ENCODE data around the gene FBXW4. TPM values are rescaled to one million over a fixed set of nuclear protein-coding genes. Genes with fewer than 3 reads are reported as not detected.

Gene FBXW4
- total and polyA plus RNA-seq, 2 experiments from 2014 or later, result 15.5 to 32.7 TPM

DNA sequence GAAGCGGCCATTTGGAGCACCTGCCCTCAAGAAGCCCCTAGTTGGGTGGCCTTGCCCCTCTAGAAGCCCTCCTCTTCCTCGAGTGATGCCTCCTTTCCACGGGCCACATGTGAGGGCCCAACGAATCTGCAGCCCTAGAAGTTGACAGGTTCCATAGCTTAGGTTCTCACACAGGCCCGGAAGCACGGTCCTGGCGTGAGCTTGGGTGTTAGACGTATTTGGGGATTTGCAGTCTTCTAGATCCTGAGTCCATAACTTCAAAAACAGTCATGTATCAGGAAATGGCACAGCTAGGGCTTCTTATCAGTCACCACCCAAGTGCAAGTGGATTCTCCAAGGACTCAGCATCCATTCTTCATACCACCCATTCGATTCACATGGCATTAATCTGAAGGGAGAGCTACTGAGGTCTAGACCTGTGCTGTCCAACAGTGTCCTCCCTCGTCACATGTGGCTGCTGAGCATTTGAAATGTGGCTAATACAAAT, 477 bp upstream of the FBXW4 start:
- H3K79me2 ChIP-seq, result peaks cover 50% of the 10 kb centered on the region
- peaks cover 15% of the 10 kb centered on the region for H4K20me1 ChIP-seq (ENCODE audit: insufficient read depth, poor library complexity, severe bottlenecking)
- TF ChIP-seq CTCF (IDR thresholded peaks at IDR 0.05; ENCODE audit: poor library complexity) (no peak), EZH2 (IDR thresholded peaks at IDR 0.05; ENCODE audit: borderline replicate concordance) (no peak), EZH2phosphoT487 (IDR thresholded peaks at IDR 0.05; ENCODE audit: low read depth, severe bottlenecking, unreplicated experiment) (no peak)
- H3K4me2 ChIP-seq, result peak overlapping the region; percentile 83
- H3K27ac ChIP-seq, result peak overlapping the region; percentile 100
- no peaks in the 10 kb centered on the region for H3K27me3 ChIP-seq
- H3K9me2 ChIP-seq (replicated peaks; ENCODE audit: insufficient read depth), result no peaks in the 10 kb centered on the region
- H3K9me3 ChIP-seq (ENCODE audit: low read depth), result no peaks in the 10 kb centered on the region
- peak overlapping the region; percentile 69 for H2AFZ ChIP-seq
- H3K4me3 ChIP-seq, result peak overlapping the region; percentile 98
- DNase-seq (ENCODE audit: low spot score), result no peak
- peaks cover 27% of the 10 kb centered on the region for H3K4me1 ChIP-seq (ENCODE audit: insufficient read depth)
- WGBS (ENCODE audit: low lambda C conversion rate, missing lambda C conversion rate), result 83% methylated on average over 10 of the region's 10 CpGs
- no peaks in the 10 kb centered on the region for H3K36me3 ChIP-seq (replicated peaks; ENCODE audit: insufficient read depth, low read depth)

DNA sequence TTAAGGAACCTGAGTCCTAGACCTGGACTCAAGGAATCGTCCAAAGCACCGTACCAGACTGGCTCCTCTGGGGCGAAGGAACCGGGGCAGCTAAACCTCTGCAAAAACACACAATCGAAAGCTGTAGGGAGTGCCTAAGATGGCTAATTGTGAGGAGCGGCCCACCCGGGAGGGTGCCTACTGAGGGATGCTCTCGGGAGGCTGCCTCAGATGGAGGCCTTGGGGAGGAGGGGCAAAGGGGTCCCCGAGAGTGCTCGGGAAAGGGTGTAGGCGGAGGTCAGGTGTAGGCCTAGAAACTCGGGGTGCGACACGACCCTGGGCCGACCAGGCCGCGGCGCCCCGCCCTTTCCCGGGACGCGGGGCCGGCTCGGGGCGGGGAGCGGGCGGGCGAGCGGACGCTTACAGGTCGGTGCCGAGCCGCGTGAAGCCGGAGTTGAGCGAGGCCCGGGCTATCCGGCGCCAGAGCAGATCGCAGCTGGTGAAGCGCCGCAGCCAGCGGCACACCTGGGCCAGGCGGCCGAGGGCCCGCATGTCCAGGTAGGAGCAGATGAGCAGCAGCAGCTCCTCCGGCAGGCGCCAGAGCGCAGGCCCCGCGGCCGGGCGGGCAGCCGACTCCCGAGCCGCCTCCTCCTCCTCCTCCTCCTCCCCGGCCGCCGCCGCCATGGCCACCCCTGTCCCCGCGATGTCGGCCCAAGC, 844 bp downstream of the FBXW4 start:
- WGBS (ENCODE audit: low lambda C conversion rate, missing lambda C conversion rate), result under 1% methylated on average over 19 of the region's 63 CpGs
- H3K9me2 ChIP-seq (replicated peaks; ENCODE audit: insufficient read depth), result no peaks in the 10 kb centered on the region
- H3K36me3 ChIP-seq (replicated peaks; ENCODE audit: insufficient read depth, low read depth), result no peaks in the 10 kb centered on the region
- H3K4me1 ChIP-seq (ENCODE audit: insufficient read depth), result peaks cover 37% of the 10 kb centered on the region
- H4K20me1 ChIP-seq (ENCODE audit: insufficient read depth, poor library complexity, severe bottlenecking), result peaks cover 22% of the 10 kb centered on the region
- peak overlapping the region; percentile 83 for H3K4me2 ChIP-seq
- H3K4me3 ChIP-seq, result peak overlapping the region; percentile 98
- peak; percentile 81 for DNase-seq (ENCODE audit: low spot score)
- peaks cover 63% of the 10 kb centered on the region for H3K79me2 ChIP-seq
- H2AFZ ChIP-seq, result peak overlapping the region; percentile 69
- H3K27ac ChIP-seq, result peak overlapping the region; percentile 100
- no peak for TF ChIP-seq EZH2 (IDR thresholded peaks at IDR 0.05; ENCODE audit: borderline replicate concordance)
- no peak for TF ChIP-seq CTCF (IDR thresholded peaks at IDR 0.05; ENCODE audit: poor library complexity)
- TF ChIP-seq EZH2phosphoT487 (IDR thresholded peaks at IDR 0.05; ENCODE audit: low read depth, severe bottlenecking, unreplicated experiment), result no peak
- no peaks in the 10 kb centered on the region for H3K9me3 ChIP-seq (ENCODE audit: low read depth)
- H3K27me3 ChIP-seq, result no peaks in the 10 kb centered on the region

GRCh38 chr10:101693651-101693977, 1.4 kb downstream of the FBXW4 start:
- 4% methylated on average over 4 of the region's 4 CpGs for WGBS (ENCODE audit: low lambda C conversion rate, missing lambda C conversion rate)
- Histone ChIP-seq H3K27me3 (no peaks in the 10 kb centered on the region), H3K27ac (peak overlapping the region; percentile 100), H3K36me3 (replicated peaks; ENCODE audit: insufficient read depth, low read depth) (no peaks in the 10 kb centered on the region), H3K4me3 (peak overlapping the region; percentile 98), H3K9me3 (ENCODE audit: low read depth) (no peaks in the 10 kb centered on the region), H4K20me1 (ENCODE audit: insufficient read depth, poor library complexity, severe bottlenecking) (peaks cover 25% of the 10 kb centered on the region), H3K4me1 (ENCODE audit: insufficient read depth) (peaks cover 39% of the 10 kb centered on the region), H3K79me2 (peaks cover 68% of the 10 kb centered on the region), H2AFZ (peak overlapping the region; percentile 69), H3K9me2 (replicated peaks; ENCODE audit: insufficient read depth) (no peaks in the 10 kb centered on the region), H3K4me2 (peak overlapping the region; percentile 83)
- no peak for TF ChIP-seq CTCF (IDR thresholded peaks at IDR 0.05; ENCODE audit: poor library complexity)
- TF ChIP-seq EZH2phosphoT487 (IDR thresholded peaks at IDR 0.05; ENCODE audit: low read depth, severe bottlenecking, unreplicated experiment), result no peak
- TF ChIP-seq EZH2 (IDR thresholded peaks at IDR 0.05; ENCODE audit: borderline replicate concordance), result no peak
- peak; percentile 59 for DNase-seq (ENCODE audit: low spot score)

All from hepatocyte (in vitro differentiated cells).